ENCODE measurements around the gene AREG.

Gene AREG

DNA sequence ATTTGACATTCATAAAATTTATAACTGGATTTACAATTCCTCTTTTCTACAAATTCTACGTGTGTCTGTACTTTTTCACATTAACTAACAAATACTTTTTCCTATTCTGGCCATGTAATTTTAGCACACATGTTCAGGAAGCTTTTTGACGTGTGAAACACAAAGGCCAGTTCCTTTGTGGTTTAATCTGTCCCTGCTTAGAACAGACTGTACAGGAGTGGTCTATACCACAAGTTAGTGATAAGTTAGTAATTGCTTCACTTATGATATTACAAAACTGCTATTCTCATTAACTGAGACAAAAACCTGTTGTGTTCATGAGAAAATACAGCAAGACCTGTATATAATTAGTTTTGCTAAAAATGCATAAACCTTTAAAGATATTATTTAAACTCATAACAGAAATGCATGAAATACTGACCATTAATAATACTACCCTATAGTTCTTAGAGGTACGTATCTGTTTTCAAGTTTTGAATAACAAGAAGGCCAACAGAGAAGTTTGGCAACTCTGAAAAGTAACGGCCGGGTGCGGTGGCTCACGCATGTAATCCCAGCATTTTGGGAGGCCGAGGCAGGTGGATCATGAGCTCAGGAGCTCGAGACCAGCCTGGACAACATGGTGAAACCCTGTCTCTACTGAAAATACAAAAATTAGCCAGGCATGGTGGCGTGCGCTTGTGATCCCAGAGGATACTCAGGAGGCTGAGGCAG lies 13.7 kb upstream of the AREG start:
- FAIRE-seq (no peak), DNase-seq (ENCODE audit: low spot score) (no peak)

DNA sequence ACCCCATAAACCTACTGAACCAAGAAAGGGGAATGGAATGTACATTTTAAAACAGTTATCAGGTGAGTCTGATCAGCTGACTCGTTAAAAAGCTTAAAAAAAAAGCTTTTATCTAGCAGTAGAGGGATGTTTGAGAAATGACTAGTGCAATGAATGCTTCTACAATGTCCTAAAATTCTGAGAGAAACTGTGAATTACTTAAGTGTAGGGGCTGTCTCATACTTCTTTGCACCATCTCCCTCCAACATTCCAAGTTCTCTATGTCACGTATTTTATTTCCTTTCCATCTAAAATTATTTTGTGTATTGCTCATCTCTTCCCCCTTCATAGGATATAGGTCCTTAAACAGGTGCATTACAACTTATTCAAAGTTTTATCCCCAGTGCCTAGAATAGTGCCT lies 11.9 kb upstream of the AREG start:
- no peak for DNase-seq (ENCODE audit: low spot score)
- no peak for FAIRE-seq

DNA sequence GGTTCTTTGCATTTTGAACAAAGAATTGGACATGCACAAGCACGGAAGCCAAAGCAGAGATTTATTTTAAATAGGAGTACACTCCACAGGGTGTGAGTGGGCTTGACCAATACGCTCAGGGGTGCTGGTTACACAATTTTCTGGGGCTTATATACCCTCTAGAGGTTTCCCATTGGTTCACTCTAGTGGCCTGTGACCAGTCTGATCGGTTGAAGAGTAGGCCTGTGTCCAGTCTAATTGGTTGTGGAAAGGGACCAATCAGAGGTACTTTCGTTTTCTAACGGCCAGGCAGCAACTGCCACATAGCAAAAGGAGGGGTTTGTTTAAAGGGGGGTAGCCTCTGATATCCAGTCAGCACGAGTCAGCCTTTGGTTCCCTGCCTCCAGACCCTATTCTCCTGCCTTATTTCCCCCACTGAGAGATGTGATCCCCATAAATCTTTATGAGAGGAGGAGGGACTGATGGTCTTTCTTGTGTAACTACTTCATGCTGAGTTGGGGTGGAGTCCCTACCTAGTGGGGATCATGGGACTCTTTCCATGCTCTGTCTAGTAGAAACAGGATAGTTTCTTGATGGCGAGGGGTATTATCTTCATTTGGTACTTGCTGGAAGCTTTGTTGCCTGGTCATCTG lies 11.3 kb upstream of the AREG start:
- DNase-seq (ENCODE audit: low spot score): no peak

DNA sequence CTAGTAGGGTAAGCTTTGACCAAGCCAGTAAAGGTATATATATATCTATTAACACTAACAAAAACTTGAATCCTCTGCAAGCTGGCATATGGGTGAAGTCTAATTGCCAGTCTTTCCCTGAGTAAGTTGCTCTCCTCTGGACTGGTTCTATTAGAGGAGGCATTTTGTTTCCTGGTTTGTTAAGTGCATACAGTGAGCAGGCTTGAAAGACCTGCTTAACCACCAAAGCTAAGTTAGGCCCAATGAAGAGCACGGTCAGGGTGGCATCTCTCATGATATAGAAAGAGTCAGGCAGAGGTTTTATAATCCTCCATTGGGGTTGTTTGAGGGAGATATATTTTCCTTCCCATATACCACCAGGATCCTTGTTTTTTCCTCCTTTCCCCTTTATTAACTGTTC lies 9.6 kb upstream of the AREG start:
- FAIRE-seq (no peak), DNase-seq (ENCODE audit: low spot score) (no peak)

More for the DNA sequence above, 11.3 kb upstream of the AREG start:
- no peak for FAIRE-seq

DNA sequence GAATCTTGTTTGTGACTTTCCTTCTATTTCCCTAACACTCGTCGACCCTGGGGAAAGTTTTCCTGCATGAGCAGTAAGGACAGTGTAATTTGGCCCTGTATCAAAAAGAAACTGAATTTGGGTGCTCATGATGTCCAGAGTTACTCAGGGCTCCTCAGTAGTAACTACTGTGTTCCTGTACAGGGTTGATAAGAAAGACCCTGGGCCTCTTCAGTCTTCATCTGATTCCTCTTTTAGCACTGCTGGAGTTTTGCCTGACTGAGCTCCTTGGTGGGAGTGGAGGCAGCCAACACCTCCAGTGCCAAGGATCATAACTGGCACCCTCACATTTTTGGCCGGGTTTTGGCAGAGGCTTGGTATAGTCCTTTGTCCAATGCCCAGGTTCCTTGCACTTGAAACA lies 7.1 kb upstream of the AREG start:
- FAIRE-seq (no peak), DNase-seq (ENCODE audit: low spot score) (no peak)

DNA sequence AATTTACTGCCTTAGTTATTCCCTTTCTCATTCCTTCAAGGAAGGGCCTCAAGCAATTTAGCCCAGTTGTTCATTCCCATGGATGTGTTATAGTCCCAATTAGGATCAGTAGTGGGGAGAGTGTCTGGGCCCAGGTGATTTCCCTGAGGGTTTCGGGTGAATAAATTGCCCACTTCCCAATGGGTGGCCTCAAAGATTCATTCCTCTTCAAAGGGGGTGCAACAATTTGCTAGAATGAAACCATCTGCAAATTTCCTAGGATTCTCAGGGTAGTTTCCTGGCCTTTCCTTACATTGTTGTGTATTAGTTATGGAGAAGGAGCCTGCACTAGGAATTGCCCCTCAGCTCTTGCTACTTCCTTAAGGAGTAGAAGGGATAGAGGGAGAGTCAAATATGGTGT lies 6.3 kb upstream of the AREG start:
- FAIRE-seq: no peak
- no peak for DNase-seq (ENCODE audit: low spot score)

DNA sequence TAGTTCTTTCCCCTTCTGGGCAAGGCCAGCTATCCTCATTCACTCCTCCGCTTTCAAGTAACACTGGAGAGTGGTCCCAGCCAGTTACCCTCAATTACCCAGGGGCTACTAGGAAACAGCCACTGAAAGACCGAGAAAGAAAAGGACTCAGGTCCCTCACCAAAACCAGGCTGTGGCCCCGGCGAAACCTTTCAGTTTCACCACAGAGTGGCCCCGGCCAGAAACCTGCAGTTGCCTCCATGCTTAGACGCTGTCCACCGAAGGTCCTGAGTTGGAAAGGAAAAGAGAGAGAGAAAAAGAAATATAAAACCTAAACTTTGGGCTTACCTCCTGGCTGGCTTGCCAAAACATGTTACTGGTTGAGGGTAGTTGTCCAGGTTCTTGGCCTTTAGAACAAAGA lies 5.0 kb upstream of the AREG start:
- FAIRE-seq (no peak), DNase-seq (ENCODE audit: low spot score) (no peak)

DNA sequence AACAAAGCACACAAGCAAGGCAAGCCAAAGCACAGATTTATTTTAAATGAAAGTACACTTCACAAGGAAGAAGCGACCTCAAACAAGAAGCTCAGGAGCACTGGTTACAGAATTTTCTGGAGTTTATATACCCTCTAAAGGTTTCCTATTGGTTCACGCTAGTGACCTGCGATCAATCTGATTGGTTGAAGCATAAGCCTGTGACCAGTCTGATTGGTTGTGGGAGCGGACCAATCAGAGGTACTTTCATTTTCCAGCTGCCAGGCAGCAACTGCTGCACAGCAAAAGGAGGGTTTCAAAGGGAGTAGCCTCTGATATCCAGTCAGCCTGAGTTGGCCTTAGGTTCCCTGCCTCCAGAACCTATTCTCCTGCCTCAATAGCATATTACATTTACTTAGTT lies 4.6 kb upstream of the AREG start:
- DNase-seq (ENCODE audit: low spot score): no peak
- no peak for FAIRE-seq

DNA sequence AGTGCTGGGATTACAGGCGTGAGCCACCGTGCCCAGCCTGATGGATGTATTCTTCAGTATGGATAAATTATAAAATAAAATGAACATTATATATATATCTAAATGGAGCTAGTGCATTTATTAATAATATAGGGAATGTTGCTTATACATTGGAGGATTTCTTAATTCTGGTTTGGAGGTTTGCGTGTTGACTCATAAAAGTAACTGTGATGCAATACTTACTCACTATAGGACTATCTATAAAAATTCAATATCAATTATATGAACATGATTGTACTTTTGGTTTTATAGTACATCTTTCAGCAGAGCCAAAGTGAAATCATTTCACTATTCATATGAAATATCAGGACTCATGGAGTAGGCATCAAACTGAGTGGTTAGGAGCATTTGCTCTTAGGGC lies 3.2 kb upstream of the AREG start:
- DNase-seq (ENCODE audit: low spot score): no peak
- FAIRE-seq: no peak

DNA sequence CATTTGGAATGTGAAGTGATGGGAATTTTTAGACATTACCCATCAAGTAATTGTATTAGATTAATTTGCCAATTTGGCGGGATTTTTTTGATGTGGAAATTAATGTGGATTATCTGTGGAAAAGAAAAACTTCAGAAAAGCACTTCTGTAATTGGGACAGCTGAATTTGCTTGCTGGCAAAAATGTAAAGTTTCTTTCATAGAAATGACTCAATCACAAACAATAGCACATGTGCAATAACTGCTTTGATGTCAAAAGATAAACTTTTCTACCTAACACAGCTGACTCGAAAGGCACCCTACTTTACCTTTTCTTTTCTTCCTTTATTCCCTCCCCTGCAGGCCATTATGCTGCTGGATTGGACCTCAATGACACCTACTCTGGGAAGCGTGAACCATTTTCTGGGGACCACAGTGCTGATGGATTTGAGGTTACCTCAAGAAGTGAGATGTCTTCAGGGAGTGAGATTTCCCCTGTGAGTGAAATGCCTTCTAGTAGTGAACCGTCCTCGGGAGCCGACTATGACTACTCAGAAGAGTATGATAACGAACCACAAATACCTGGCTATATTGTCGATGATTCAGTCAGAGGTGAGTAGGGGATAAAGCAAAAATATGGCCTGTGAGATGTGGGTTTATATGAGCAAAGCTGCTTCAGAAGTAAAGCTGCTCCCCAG lies 1.4 kb downstream of the AREG start:
- FAIRE-seq (no peak), DNase-seq (ENCODE audit: low spot score) (peak; percentile 9)

DNA sequence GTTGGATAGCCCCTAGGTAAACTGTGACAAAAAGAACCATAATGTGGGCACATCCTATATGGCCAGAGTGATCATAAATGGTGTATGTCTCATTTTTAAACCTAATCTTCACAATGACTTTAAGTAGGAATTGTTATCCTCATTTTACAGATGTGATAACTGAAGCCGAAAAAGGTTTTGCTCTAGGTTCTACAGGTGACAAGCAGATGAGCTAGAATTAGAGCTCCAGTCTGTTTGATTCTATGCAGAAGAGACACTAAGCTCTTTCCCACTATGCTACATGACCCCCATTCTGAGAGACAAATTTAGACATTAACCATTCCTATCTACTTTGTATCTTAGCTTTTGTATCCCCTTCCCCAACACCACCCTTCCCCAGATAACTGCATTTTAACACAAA lies 2.0 kb downstream of the AREG start:
- FAIRE-seq: no peak
- no peak for DNase-seq (ENCODE audit: low spot score)

DNA sequence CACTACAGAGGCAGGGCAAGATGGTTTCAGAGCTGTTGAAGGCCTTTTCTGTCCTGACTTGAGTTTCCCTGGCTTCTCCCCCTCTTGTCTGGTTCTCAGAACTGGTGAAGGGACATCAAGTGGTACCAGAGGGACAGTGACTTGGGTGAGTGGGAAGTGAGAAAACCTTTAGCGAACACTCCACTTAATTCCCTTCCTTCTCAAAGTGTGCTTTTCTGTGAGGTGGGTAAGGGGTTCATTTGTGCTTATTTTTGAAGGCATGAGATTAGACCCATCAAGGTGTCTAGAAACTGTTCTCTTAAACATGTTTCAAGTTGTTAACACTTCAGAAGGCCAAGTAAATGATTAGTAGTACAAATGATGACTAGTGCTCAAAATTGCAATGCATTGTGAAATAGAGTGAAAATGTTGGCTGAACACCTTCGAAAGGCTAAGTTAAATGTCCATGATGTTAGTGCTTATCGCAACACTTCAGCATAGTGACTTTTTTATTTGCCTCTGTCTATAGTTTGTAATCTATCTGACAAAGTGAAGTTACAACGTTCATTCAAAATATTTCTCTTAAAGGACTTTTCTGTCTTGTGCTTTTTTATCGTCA lies 2.8 kb downstream of the AREG start:
- FAIRE-seq: no peak
- no peak for DNase-seq (ENCODE audit: low spot score)

DNA sequence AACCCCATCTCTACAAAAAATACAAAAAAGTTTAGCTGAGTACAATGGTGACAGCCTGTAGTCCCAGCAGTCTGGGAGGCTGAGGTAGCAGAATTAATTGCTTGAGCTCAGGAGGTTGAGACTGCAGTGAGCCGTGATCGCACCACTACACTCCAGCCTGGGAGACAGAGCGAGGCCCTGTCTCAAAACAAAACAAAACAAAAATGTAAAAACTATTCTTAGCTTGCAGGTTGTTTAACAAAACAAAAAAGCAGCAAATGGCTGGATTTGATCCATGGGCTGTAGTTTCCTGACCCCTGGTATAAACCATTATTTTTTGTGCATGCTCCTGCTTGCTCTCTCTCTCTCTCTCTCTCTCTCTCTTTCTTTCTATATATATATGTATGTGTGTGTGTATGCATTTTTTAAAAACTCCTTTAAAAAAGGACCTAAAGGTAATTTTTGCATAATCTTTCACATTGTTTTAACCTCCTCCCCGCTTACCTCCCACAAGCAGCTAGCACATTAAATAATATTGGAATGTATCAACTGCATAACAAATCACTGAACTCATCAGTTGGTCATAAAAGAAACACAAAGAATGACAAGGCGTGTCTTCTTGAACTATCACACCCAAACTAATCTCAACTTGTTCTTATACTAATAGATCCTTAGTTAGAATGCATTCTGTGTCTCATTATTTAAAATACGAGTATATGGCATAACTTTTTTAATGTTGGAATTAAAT lies 4.8 kb downstream of the AREG start:
- FAIRE-seq (no peak), DNase-seq (ENCODE audit: low spot score) (no peak)

DNA sequence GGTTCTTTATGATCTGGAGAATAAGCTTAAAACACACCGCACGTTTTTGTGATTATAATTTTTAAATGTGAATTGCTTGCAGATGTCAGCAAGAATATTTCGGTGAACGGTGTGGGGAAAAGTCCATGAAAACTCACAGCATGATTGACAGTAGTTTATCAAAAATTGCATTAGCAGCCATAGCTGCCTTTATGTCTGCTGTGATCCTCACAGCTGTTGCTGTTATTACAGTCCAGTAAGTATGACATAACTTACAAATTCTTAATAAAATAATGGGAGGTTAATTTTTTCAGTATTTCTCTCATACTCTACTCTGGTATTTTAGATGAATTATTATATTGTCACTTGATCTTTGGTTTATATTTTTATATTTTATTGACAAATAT lies 5.4 kb downstream of the AREG start:
- no peak for FAIRE-seq

DNA sequence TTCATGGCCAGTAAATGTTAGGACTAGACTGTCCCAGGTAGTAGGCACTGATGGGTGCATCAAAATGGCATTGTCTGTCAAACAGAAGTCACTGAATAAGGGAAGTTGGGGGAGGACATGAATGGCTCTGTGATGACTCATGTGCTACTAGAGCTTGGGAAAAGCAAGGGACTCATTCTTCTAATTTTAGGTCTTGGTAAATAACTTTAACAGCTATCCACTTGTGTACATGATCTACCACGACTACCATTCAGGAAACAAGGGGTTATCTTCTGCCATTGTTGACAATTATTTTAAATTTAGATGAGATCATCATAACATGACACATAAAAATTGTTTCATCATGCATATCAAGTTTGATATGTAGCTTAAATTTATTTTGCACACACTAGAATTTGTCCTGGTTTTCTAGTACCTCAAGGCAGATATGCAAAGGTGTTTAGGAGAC lies 6.3 kb downstream of the AREG start:
- FAIRE-seq (peak; percentile 78), DNase-seq (ENCODE audit: low spot score) (peak; percentile 60)

More for the DNA sequence above, 5.4 kb downstream of the AREG start:
- no peak for DNase-seq (ENCODE audit: low spot score)

DNA sequence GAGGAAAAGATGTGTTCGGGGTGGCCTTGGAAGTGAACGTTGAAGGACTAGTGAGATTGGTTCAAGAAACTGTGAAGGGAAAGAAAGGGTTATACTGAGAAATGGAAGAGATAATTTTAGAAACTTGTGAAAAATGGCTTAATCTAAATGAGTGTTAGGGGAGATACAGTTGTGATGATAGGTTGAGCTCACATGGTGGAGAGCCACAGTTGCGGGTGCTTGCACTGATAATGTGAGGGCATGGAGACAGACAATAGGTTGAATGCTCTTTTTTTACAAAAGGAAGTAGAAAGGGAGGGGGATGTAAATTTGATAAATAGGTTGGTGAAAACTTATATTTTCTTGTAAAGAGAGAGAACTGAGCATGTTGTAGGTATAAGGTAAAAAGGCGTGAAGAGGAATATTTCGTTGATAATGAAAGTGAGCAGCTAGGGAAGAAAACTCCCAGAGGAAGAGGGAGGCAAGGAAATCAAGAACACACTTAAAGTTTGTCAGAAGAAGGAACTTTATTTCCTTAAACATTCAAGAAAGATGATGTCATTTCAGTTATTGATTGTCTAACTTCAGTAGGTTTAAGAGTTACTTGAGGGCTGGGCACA lies 8.2 kb downstream of the AREG start:
- DNase-seq (ENCODE audit: low spot score) (peak; percentile 9), FAIRE-seq (peak; percentile 32)

DNA sequence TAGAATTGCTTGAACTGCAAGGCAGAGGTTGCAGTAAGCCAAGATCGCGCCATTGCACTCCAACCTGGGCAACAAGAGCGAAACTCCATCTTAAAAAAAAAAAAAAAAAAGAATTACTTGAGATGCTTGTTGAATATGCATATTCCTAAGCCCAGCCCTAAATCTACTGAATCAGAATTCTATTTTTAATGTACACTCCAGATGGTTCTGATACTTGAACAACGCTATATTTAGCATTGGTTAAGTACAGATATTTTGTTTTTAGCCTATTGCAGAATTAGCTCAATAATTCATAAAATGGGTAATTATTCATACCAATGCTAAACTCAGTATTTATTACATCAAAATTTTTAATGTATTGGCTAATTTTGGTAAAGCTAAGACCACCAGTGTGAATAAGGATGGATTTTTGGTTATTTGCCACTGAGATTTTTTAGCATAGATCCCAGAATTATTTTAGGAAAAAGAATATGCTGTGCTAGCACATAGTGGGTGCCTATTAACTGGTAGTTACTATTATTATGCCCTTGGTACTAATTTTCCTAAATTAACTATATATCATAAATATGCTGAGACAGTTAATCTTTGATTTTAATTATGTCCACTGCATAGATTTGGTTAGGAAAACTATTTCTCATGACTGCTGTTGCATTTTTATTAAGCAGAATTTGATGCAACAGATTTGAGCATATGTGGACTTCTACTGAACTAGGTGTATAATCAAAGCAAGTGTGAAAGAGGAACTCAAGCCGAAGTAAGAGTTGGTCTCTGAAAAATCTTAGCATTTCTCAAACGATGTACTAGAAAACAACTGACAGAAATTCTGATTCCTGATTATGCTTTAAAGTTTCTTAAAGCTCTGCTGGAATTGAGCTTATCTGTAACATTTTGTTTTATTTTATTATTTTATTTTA lies 9.2 kb downstream of the AREG start:
- no peak for FAIRE-seq
- DNase-seq (ENCODE audit: low spot score): no peak

DNA sequence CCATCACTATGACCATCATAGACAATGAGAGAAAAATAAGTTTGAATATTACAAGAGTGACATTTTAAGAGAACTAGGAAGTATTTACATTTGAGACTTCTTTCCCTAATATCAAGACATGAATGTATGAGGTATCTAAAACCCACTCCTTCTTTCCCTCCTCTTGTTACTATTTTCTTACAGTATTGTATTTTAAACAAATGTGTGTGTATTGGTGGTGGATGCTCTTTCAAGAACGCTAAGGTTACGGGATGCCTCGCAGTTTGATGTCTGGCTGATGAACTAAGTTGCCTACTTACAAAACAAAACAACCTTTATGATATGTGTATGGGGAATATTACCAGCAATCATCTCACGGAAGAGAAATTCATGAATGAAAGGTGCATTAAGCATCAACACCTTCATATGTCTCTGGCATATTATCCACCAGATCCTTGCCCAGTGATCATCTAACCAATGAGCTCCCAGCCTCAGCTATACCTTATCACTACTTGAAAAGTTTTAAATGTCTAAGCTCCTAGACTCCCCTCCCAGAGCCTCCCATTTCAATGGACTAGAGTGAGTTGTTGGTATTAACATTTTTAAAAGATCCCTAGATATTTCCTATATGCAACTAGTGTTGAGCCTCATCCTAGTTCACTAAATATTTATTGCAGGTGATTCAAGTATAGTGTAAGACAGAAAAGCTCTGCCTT lies 10.6 kb downstream of the AREG start:
- no peak for DNase-seq (ENCODE audit: low spot score)
- no peak for FAIRE-seq

DNA sequence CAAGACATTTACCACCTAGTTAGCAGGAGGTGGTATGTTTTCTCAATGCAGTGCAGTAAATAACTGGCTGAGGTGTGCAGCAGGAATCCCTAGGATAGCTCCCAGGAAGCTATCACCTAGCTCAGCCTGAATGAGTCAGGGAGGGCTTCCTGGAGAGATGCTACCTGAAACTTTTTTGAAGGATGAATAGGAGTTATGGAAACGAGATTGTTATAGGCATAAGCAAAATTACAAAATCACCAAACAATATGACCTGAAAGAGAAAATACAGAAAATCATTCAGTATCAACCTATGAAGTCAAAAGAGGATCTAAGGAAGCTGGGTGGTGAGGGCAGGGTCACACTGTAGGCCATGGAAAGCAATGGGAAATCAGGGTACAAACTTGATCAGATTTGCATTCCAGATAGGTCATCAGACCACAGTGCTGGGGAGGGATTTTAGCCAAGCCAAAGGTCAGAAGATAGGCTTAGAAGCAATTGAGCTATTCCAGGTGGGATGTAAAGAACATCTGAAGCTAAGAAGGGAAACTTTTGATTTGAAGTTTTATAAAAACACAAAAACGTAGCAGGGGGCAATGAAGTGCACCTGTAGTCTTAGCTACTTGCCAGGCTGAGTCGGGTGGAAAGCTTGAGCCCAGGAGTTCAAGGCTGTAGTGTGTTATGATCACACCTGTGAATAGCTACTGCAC lies 11.3 kb downstream of the AREG start:
- DNase-seq (ENCODE audit: low spot score) (no peak), FAIRE-seq (no peak)

Measured in RCC 7860 (cell line).